Kidney (tissue), 14 donors: ENCODE data around the gene GATB. TPM values are rescaled to one million over a fixed set of nuclear protein-coding genes. Genes with fewer than 3 reads are reported as not detected.

Source experiments
- DNase-seq, 5 donors: peaks; one replicate each; pipeline ENCODE4 v3.0.0-alpha.2; 2013 to 2020
- FAIRE-seq: peaks from 2 replicates; lab custom pipeline; 2012; peaks lifted over from hg19 to GRCh38; lab: Jason Lieb, UNC
- H3K27ac ChIP-seq, 2 donors: one replicate each; pipeline ENCODE4 v1.7.0; 2013; ENCODE audit warnings: low read depth in 2 of 2, low read length in 2 of 2, inconsistent platforms in 1 of 2
- H3K27me3 ChIP-seq: one replicate; pipeline ENCODE4 v1.7.1; 2013; ENCODE audit warnings: low read length, inconsistent platforms; ENCODE audit not compliant: control insufficient read depth, insufficient read depth
- H3K36me3 ChIP-seq, 3 donors: one replicate each; pipeline versions ENCODE4 v1.7.0 to v1.7.1; 2013; ENCODE audit warnings: low read length in 3 of 3, control low read depth in 1 of 3, inconsistent platforms in 1 of 3; ENCODE audit not compliant: insufficient read depth in 3 of 3, control insufficient read depth in 2 of 3
- H3K4me1 ChIP-seq, 3 donors: one replicate each; pipeline versions ENCODE4 v1.7.0 to v1.7.1; 2013; ENCODE audit warnings: low read length in 3 of 3, inconsistent platforms in 1 of 3, low read depth in 1 of 3; ENCODE audit not compliant: control insufficient read depth in 2 of 3, insufficient read depth in 2 of 3
- H3K4me3 ChIP-seq, 3 donors: one replicate each; pipeline versions ENCODE4 v1.7.0 to v1.8.1; 2013; ENCODE audit warnings: low read length in 3 of 3, control low read depth in 1 of 3, inconsistent platforms in 1 of 3
- H3K9ac ChIP-seq, 3 donors: one replicate each; pipeline versions ENCODE4 v1.7.0 to v1.7.1; 2013; ENCODE audit warnings: low read length in 3 of 3, control low read depth in 1 of 3, inconsistent platforms in 1 of 3
- H3K9me3 ChIP-seq, 3 donors: one replicate each; pipeline versions ENCODE4 v1.7.0 to v1.7.1; 2013; ENCODE audit warnings: low read length in 3 of 3, control low read depth in 1 of 3, inconsistent platforms in 1 of 3; ENCODE audit not compliant: control insufficient read depth in 2 of 3, insufficient read depth in 1 of 3
- intact Hi-C: fragments of 100-400 bp; cut with DNase I; formaldehyde crosslinking; loops from one replicate; pipeline ENCODE4 v1.11.1; 2022
- polyA plus RNA-seq: library from polyadenylated mRNA; stranded (reverse); fragments of 350-450 nt; fragmentation: Illumina TruSeq; extraction: RNeasy Lipid Tissue Mini Kit (QIAGEN cat#74804); gene quantifications from one replicate; pipeline ENCODE4 v1.2.3, GENCODE V29; 2014; ENCODE audit warnings: low read depth, low replicate concordance; ENCODE audit not compliant: insufficient read depth
- total RNA-seq: library from RNA; stranded (reverse); fragmentation: NEBNext Ultra II Directional; extraction: Animal tissue kit (Norgen Biotek cat#: 25700); gene quantifications from one replicate; pipeline ENCODE4 v1.2.1, GENCODE V29; 2021
- TF ChIP-seq, protein P1 (sequence below): IDR thresholded peaks from 3 replicates; pipeline ENCODE4 v1.5.1; 2012; ENCODE audit warnings: mild to moderate bottlenecking, moderate library complexity, borderline replicate concordance; ENCODE audit not compliant: insufficient read depth; ENCODE audit errors: extremely low read depth
- donor health status: control.
- donor health status: control.
- donor health status: control.
- donor health status: control.
- donor health status: control.
- donor health status: DM: yes; HTN: yes; CAD: no.
- donor health status: Normal renal cell carcinoma (clear cell type).

The GATB gene
- total and polyA plus RNA-seq, 2 donors from 2014 or later, result 17.0 to 50.9 TPM

DNA sequence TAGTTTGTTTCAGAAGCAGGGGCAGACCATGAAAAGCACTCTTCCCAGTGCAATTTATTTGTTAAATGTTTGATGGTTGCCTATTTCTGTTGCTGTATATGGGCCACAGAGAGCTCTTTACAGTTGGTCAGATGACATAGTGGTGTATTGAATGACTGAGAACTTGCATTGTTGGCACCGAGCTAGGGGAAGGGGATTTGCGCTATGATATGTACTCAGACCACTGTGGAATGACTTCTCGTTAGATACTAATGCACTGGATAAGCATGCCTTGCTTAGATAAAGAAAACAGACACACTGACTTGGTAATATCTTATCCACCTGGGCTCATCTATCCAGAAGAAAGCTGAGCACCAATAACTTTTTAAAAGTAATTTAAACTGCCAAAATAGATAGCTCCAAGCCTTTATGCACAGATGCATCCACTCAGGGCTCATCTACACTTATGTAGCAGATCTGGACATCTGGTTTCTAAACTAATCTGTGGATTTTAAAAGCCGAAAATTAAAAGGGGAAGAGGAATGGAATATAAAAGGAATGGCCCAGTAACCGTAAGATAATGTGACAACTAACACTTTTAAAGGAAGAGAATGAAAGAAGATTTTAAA is 132.7 kb downstream of the GATB start:
- FAIRE-seq (no peak), DNase-seq (no peak)
- no peak overlapping the region for H3K27ac ChIP-seq
- no peak overlapping the region for H3K9ac ChIP-seq
- TF ChIP-seq, protein P1, sequence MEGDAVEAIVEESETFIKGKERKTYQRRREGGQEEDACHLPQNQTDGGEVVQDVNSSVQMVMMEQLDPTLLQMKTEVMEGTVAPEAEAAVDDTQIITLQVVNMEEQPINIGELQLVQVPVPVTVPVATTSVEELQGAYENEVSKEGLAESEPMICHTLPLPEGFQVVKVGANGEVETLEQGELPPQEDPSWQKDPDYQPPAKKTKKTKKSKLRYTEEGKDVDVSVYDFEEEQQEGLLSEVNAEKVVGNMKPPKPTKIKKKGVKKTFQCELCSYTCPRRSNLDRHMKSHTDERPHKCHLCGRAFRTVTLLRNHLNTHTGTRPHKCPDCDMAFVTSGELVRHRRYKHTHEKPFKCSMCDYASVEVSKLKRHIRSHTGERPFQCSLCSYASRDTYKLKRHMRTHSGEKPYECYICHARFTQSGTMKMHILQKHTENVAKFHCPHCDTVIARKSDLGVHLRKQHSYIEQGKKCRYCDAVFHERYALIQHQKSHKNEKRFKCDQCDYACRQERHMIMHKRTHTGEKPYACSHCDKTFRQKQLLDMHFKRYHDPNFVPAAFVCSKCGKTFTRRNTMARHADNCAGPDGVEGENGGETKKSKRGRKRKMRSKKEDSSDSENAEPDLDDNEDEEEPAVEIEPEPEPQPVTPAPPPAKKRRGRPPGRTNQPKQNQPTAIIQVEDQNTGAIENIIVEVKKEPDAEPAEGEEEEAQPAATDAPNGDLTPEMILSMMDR, result no peak
- H3K4me1 ChIP-seq, result peaks cover 0 to 2% (median 0%) of the 10 kb centered on the region in 3 donors
- H3K27me3 ChIP-seq, result no peaks in the 10 kb centered on the region
- no peak overlapping the region for H3K4me3 ChIP-seq
- no peaks in the 10 kb centered on the region for H3K9me3 ChIP-seq
- intact Hi-C loops, result no loop called here
- no peaks in the 10 kb centered on the region for H3K36me3 ChIP-seq

DNA sequence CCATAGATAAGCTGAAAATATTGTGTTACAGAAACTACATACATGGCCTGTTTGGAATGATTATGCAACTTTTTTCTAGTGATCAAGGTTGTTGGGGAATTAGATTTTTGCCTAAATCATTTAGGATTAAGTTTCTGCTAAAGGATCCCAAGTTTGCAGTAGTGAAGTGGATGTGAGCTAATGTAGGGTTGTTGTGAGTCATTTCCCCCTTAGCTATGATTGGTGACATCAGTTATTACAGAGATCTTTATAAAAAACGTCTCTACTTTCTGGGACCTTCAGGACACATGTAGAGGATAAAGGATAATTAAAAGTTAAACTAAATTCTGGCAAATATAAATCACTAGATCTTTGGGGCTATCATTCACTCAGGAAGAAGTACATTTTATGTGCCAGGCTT is 133.3 kb downstream of the GATB start:
- Histone ChIP-seq H3K9me3 (no peaks in the 10 kb centered on the region), H3K9ac (no peak overlapping the region), H3K27me3 (no peaks in the 10 kb centered on the region), H3K27ac (no peak overlapping the region), H3K36me3 (no peaks in the 10 kb centered on the region), H3K4me3 (no peak overlapping the region), H3K4me1 (peaks cover 0 to 2% (median 2%) of the 10 kb centered on the region in 3 donors)
- DNase-seq, result no peak
- intact Hi-C loops, result no loop called here
- no peak for FAIRE-seq
- TF ChIP-seq, protein P1, result no peak

DNA sequence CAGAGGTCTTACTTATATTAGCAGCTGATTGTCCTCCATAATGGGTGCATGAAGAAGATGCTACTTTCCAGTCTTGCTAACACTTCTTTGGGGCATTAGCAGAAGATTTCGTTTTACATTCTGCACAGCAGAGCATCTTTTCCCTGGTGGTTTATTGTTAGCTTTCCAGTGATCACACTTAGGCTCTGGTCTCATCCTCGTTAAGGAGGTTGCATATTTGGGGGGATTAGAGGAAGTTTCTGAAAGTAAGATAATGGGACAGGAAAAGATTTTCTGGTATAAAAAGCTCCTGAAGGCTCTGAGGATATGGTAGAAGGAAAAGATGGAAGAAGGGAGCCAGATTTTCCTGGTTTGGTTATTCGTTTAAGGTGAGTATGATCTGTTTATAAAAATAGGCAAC is 134.1 kb downstream of the GATB start:
- Histone ChIP-seq H3K9me3 (no peaks in the 10 kb centered on the region), H3K27ac (no peak overlapping the region), H3K27me3 (no peaks in the 10 kb centered on the region), H3K36me3 (no peaks in the 10 kb centered on the region), H3K4me3 (no peak overlapping the region), H3K4me1 (peaks cover 0 to 7% (median 2%) of the 10 kb centered on the region in 3 donors), H3K9ac (no peak overlapping the region)
- intact Hi-C loops, result no loop called here
- TF ChIP-seq, protein P1, result no peak
- no peak for DNase-seq
- no peak for FAIRE-seq

DNA sequence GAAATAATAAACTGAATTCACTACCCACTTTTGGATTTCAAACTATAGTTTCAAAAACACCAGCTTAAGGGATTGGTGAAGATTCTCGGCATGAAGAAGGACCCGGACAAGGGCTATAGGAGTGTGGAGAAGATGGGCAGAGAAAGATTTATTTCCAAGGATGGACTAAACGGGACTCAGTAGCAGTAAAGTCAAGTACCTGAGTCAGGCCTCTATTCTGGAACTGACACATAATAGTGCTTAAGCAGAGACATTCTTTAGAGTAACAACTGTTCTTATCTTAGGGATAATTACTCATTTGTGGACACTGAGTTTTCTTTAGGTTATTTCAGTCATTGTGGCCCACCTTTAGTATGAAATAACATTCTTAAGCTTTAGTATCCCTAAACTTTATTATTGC is 134.6 kb downstream of the GATB start:
- H3K27me3 ChIP-seq, result no peaks in the 10 kb centered on the region
- H3K27ac ChIP-seq, result no peak overlapping the region
- DNase-seq (no peak), FAIRE-seq (no peak)
- intact Hi-C loops, result no loop called here
- H3K4me3 ChIP-seq, result no peak overlapping the region
- H3K9me3 ChIP-seq, result no peaks in the 10 kb centered on the region
- H3K36me3 ChIP-seq, result no peaks in the 10 kb centered on the region
- TF ChIP-seq, protein P1, result no peak
- peaks cover 0 to 7% (median 2%) of the 10 kb centered on the region in 3 donors for H3K4me1 ChIP-seq
- no peak overlapping the region for H3K9ac ChIP-seq
